Measurements from ENCODE around the gene RNF114. TPM values are rescaled to one million over a fixed set of nuclear protein-coding genes. Genes with fewer than 3 reads are reported as not detected.
A peak's percentile ranks its signal among the peaks of the same experiment; 100 is the strongest.
"Not testable (repeated sequence)": the region's sequence is repeated elsewhere in the genome, so short reads cannot be mapped to it uniquely, and the experiment has no call there.

The RNF114 gene
- total RNA-seq, 6 experiments from 2014 or later: 38.6 to 113 (median 44.9) TPM

- ATAC-seq: peak; percentile 47 to 58 (median 56)
- intact Hi-C loops (cut with DNase I): no loop called here
- no peak for TF ChIP-seq POLR2A (IDR thresholded peaks at IDR 0.05)
- TF ChIP-seq CTCF (IDR thresholded peaks at IDR 0.05): no peak
- Histone ChIP-seq H3K9me3 (no peaks in the 10 kb centered on the region), H3K36me3 (no peaks in the 10 kb centered on the region), H3K27ac (peak overlapping the region; percentile 19 to 69 (median 37)), H3K27me3 (no peaks in the 10 kb centered on the region), H3K4me3 (no peak overlapping the region), H3K4me1 (peaks cover 0 to 7% (median 0%) of the 10 kb centered on the region in 4 donors)
- WGBS (ENCODE audit: insufficient coverage, low coverage, low lambda C conversion rate, missing lambda C conversion rate): 51% methylated on average over 12 of the region's 22 CpGs
- peak in 2 of 3 donors; percentile 44 to 56 for DNase-seq
These were observed 53.3 kb downstream of the RNF114 start for GRCh38 chr20:49989234-49990065.

- H3K36me3 ChIP-seq: no peaks in the 10 kb centered on the region
- H3K4me3 ChIP-seq: no peak overlapping the region
- WGBS (ENCODE audit: insufficient coverage, low coverage, low lambda C conversion rate, missing lambda C conversion rate): 24% methylated on average over 8 of the region's 9 CpGs
- H3K9me3 ChIP-seq: no peaks in the 10 kb centered on the region
- no peaks in the 10 kb centered on the region for H3K27me3 ChIP-seq
- ATAC-seq (peak; percentile 15 to 58 (median 42)), DNase-seq (no peak)
- TF ChIP-seq CTCF (IDR thresholded peaks at IDR 0.05) (no peak), POLR2A (IDR thresholded peaks at IDR 0.05) (no peak)
- intact Hi-C loops (cut with DNase I): no loop called here
- peaks cover 0 to 7% (median 0%) of the 10 kb centered on the region in 4 donors for H3K4me1 ChIP-seq
- H3K27ac ChIP-seq: peak overlapping the region in 2 of 3 donors; percentile 37 to 69
These were observed 54.1 kb downstream of the RNF114 start for GRCh38 chr20:49990271-49990720.

- DNase-seq (no peak), ATAC-seq (no peak)
- H3K4me1 ChIP-seq: peaks cover 0 to 7% (median 0%) of the 10 kb centered on the region in 4 donors
- TF ChIP-seq CTCF (IDR thresholded peaks at IDR 0.05) (no peak), POLR2A (IDR thresholded peaks at IDR 0.05) (no peak)
- H3K4me3 ChIP-seq: no peak overlapping the region
- H3K36me3 ChIP-seq: no peaks in the 10 kb centered on the region
- no peaks in the 10 kb centered on the region for H3K9me3 ChIP-seq
- 44% methylated on average over 6 of the region's 6 CpGs for WGBS (ENCODE audit: insufficient coverage, low coverage, low lambda C conversion rate, missing lambda C conversion rate)
- H3K27ac ChIP-seq: no peak overlapping the region
- no peaks in the 10 kb centered on the region for H3K27me3 ChIP-seq
- intact Hi-C loops (cut with DNase I): no loop called here
These were observed 57.1 kb downstream of the RNF114 start for GRCh38 chr20:49993301-49993751.

GRCh38 chr20:49995586-49995985 lies 59.4 kb downstream of the RNF114 start:
- ATAC-seq: no peak
- intact Hi-C loops (cut with DNase I): no loop called here
- Histone ChIP-seq H3K9me3 (no peaks in the 10 kb centered on the region), H3K27ac (no peak overlapping the region), H3K4me3 (no peak overlapping the region), H3K27me3 (no peaks in the 10 kb centered on the region), H3K4me1 (no peaks in the 10 kb centered on the region), H3K36me3 (no peaks in the 10 kb centered on the region)
- WGBS (ENCODE audit: insufficient coverage, low coverage, low lambda C conversion rate, missing lambda C conversion rate): 65% methylated on average over 2 of the region's 3 CpGs
- no peak for TF ChIP-seq POLR2A (IDR thresholded peaks at IDR 0.05)
- DNase-seq: no peak

GRCh38 chr20:49998478-49999188 lies 62.4 kb downstream of the RNF114 start:
- H3K27ac ChIP-seq; H3K4me3 ChIP-seq; ATAC-seq; H3K27me3 ChIP-seq; H3K9me3 ChIP-seq; DNase-seq; H3K4me1 ChIP-seq; intact Hi-C loops (cut with DNase I); H3K36me3 ChIP-seq: not testable (repeated sequence)
- WGBS (ENCODE audit: insufficient coverage, low coverage, low lambda C conversion rate, missing lambda C conversion rate): 84% methylated on average over 14 of the region's 15 CpGs
